Measurements from ENCODE around the gene MAP3K7. TPM values are rescaled to one million over a fixed set of nuclear protein-coding genes. Genes with fewer than 3 reads are reported as not detected.

Gene MAP3K7
- total RNA-seq, 1 experiment from 2014 or later: 26.6 TPM

GRCh38 chr6:90497411-90497810 is 89.5 kb downstream of the MAP3K7 start:
- H3K27me3 ChIP-seq (ENCODE audit: insufficient read depth, low read length): no peaks in the 10 kb centered on the region
- no peak overlapping the region for H3K27ac ChIP-seq (ENCODE audit: low read depth, low read length)
- peaks cover 0 to 2% of the 10 kb centered on the region in 2 experiments; a peak in 2 of 4 replicates for H3K4me1 ChIP-seq (ENCODE audit: control insufficient read depth in 1 of 2, insufficient read depth in 2 of 2, low read length in 2 of 2)
- no peak overlapping the region for H3K4me2 ChIP-seq (ENCODE audit: low read length)
- H3K79me2 ChIP-seq (ENCODE audit: insufficient read depth, low read length): no peaks in the 10 kb centered on the region
- H4K20me1 ChIP-seq (ENCODE audit: insufficient read depth): no peaks in the 10 kb centered on the region
- ATAC-seq: no peak
- RAD21 ChIA-PET (ENCODE audit: low non-redundant PET in 1 of 2, low total read pairs in 2 of 2, uncharacterized antibody in 2 of 2, unreplicated experiment in 2 of 2): no interaction called here
- no peaks in the 10 kb centered on the region for H3K36me3 ChIP-seq (ENCODE audit: control insufficient read depth in 1 of 2, insufficient read depth in 2 of 2, low read length in 2 of 2)
- no peak overlapping the region for H3K4me3 ChIP-seq (replicated peaks in 1 of 2; ENCODE audit: low read depth in 1 of 2, low read length in 2 of 2)
- no peaks in the 10 kb centered on the region for H3K9me3 ChIP-seq (ENCODE audit: control insufficient read depth in 1 of 2, insufficient read depth in 1 of 2, low read depth in 1 of 2, low read length in 2 of 2)
- POLR2A ChIA-PET: no interaction called here
- no peak for DNase-seq (ENCODE audit: low read depth, low spot score)
- intact Hi-C loops (cut with micrococcal nuclease): no loop called here
- no peak overlapping the region for H2AFZ ChIP-seq (ENCODE audit: low read depth, low read length, poor library complexity, severe bottlenecking)
- H3K9ac ChIP-seq (ENCODE audit: low read length): no peak overlapping the region
- TF ChIP-seq FOSL1 (IDR thresholded peaks at IDR 0.05; ENCODE audit: low read depth): no peak
- no peak for TF ChIP-seq RAD21 (IDR thresholded peaks at IDR 0.05; ENCODE audit: low read depth)
- no peak for TF ChIP-seq SP1 (IDR thresholded peaks at IDR 0.05; ENCODE audit: low read depth)
- TF ChIP-seq POLR2AphosphoS5 (IDR thresholded peaks at IDR 0.05; ENCODE audit: low read depth, low read length): no peak
- TF ChIP-seq EZH2phosphoT487 (IDR thresholded peaks at IDR 0.05; ENCODE audit: borderline replicate concordance): no peak
- no peak for TF ChIP-seq YY1 (IDR thresholded peaks at IDR 0.05; ENCODE audit: extremely low read depth, insufficient replicate concordance, low read depth, low read length)
- no peak for TF ChIP-seq ZNF274 (IDR thresholded peaks at IDR 0.05; ENCODE audit: low read depth, low read length)
- TF ChIP-seq JUND (IDR thresholded peaks at IDR 0.05): no peak
- TF ChIP-seq CTCF (IDR thresholded peaks at IDR 0.05 in 2 of 3, conservative IDR thresholded peaks at IDR 0.05 in 1 of 3; ENCODE audit: borderline replicate concordance in 1 of 3, insufficient read depth in 1 of 3, low read depth in 2 of 3, low read length in 2 of 3): no peak
- TF ChIP-seq CBX3 (IDR thresholded peaks at IDR 0.05; ENCODE audit: low read depth): no peak
- no peak for TF ChIP-seq POLR2A (IDR thresholded peaks at IDR 0.05; ENCODE audit: borderline replicate concordance, extremely low read depth, insufficient read depth, insufficient read length)
- TF ChIP-seq SIN3A (IDR thresholded peaks at IDR 0.05; ENCODE audit: low read depth): no peak
- TF ChIP-seq, protein P1, sequence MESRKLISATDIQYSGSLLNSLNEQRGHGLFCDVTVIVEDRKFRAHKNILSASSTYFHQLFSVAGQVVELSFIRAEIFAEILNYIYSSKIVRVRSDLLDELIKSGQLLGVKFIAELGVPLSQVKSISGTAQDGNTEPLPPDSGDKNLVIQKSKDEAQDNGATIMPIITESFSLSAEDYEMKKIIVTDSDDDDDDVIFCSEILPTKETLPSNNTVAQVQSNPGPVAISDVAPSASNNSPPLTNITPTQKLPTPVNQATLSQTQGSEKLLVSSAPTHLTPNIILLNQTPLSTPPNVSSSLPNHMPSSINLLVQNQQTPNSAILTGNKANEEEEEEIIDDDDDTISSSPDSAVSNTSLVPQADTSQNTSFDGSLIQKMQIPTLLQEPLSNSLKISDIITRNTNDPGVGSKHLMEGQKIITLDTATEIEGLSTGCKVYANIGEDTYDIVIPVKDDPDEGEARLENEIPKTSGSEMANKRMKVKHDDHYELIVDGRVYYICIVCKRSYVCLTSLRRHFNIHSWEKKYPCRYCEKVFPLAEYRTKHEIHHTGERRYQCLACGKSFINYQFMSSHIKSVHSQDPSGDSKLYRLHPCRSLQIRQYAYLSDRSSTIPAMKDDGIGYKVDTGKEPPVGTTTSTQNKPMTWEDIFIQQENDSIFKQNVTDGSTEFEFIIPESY (IDR thresholded peaks at IDR 0.05; ENCODE audit: extremely low read depth, insufficient replicate concordance, low read length): no peak
- TF ChIP-seq EGR1 (IDR thresholded peaks at IDR 0.05; ENCODE audit: low read depth): no peak
- TF ChIP-seq, protein P2, sequence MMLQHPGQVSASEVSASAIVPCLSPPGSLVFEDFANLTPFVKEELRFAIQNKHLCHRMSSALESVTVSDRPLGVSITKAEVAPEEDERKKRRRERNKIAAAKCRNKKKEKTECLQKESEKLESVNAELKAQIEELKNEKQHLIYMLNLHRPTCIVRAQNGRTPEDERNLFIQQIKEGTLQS (IDR thresholded peaks at IDR 0.05): no peak
- TF ChIP-seq REST (IDR thresholded peaks at IDR 0.05; ENCODE audit: low read depth): no peak
- CTCF ChIA-PET: interaction anchor here (1.7 kb wide), 2 partner anchors 18 to 557 kb away, joined by 3 to 7 read pairs; no protein-coding TSS in a partner anchor
- no TSS peak for BruUV-seq (replicated peaks)
- H3K9me2 ChIP-seq (ENCODE audit: insufficient read depth): no peaks in the 10 kb centered on the region

Data from HCT116 (cell line).